Hepatocyte (in vitro differentiated cells): ENCODE measurements around the gene UROC1. TPM values are rescaled to one million over a fixed set of nuclear protein-coding genes. Genes with fewer than 3 reads are reported as not detected.

Experiments
- DNase-seq: peaks from one replicate; pipeline ENCODE4 v3.0.0-alpha.2; 2016; ENCODE audit warnings: low spot score
- H2AFZ ChIP-seq: fragments of 200-600 bp; sonication (generic); 2 replicates; pipeline ENCODE4 v1.6.0; 2016; ENCODE audit warnings: antibody characterized with exemption, mild to moderate bottlenecking
- H3K27ac ChIP-seq: fragments of 200-600 bp; sonication (generic); 2 replicates; pipeline ENCODE4 v1.5.1; 2016; ENCODE audit warnings: mild to moderate bottlenecking
- H3K27me3 ChIP-seq: fragments of 200-600 bp; sonication (generic); 2 replicates; pipeline ENCODE4 v1.6.1; 2016
- H3K36me3 ChIP-seq: fragments of 200-600 bp; sonication (generic); replicated peaks from 2 replicates; pipeline ENCODE4 v1.5.1; 2016; ENCODE audit warnings: low read depth; ENCODE audit not compliant: insufficient read depth
- H3K4me1 ChIP-seq: fragments of 200-600 bp; sonication (generic); 2 replicates; pipeline ENCODE4 v1.5.1; 2016; ENCODE audit warnings: mild to moderate bottlenecking, moderate library complexity; ENCODE audit not compliant: insufficient read depth
- H3K4me2 ChIP-seq: fragments of 200-600 bp; sonication (generic); 2 replicates; pipeline ENCODE4 v1.6.0; 2016
- H3K4me3 ChIP-seq: fragments of 200-600 bp; sonication (generic); 2 replicates; pipeline ENCODE4 v1.5.1; 2016; ENCODE audit warnings: mild to moderate bottlenecking
- H3K79me2 ChIP-seq: fragments of 200-600 bp; sonication (generic); 2 replicates; pipeline ENCODE4 v1.6.0; 2017; ENCODE audit warnings: mild to moderate bottlenecking
- H3K9me2 ChIP-seq: fragments of 200-600 bp; sonication (generic); replicated peaks from 2 replicates; pipeline ENCODE4 v1.6.0; 2017; ENCODE audit warnings: mild to moderate bottlenecking; ENCODE audit not compliant: insufficient read depth
- H3K9me3 ChIP-seq: fragments of 200-600 bp; sonication (generic); 2 replicates; pipeline ENCODE4 v1.5.1; 2016; ENCODE audit warnings: low read depth, mild to moderate bottlenecking
- H4K20me1 ChIP-seq: fragments of 200-600 bp; sonication (generic); 2 replicates; pipeline ENCODE4 v1.6.0; 2016; ENCODE audit warnings: mild to moderate bottlenecking; ENCODE audit not compliant: insufficient read depth, poor library complexity, severe bottlenecking
- CTCF ChIP-seq: fragments of 200-600 bp; sonication (generic); IDR thresholded peaks from 2 replicates; pipeline ENCODE4 v1.5.1; 2016; ENCODE audit warnings: antibody characterized with exemption, mild to moderate bottlenecking; ENCODE audit not compliant: poor library complexity
- EZH2 ChIP-seq: fragments of 200-600 bp; sonication (generic); IDR thresholded peaks from 2 replicates; pipeline ENCODE4 v1.6.1; 2016; ENCODE audit warnings: antibody characterized with exemption, mild to moderate bottlenecking, borderline replicate concordance
- EZH2phosphoT487 ChIP-seq: fragments of 200-600 bp; sonication (generic); IDR thresholded peaks from one replicate; pipeline ENCODE4 v1.6.1; 2018; ENCODE audit warnings: antibody characterized with exemption, mild to moderate bottlenecking, low read depth, moderate library complexity; ENCODE audit not compliant: unreplicated experiment, severe bottlenecking
- WGBS: methylation state at CpG from one replicate; pipeline ENCODE4 v1.1.6; 2016; ENCODE audit warnings: low lambda C conversion rate; ENCODE audit errors: missing lambda C conversion rate; 5-methylcytosine and 5-hydroxymethylcytosine counted together
- polyA plus RNA-seq: library from polyadenylated mRNA; unstranded; fragments of >200 nt; fragmentation: Nextera tagmentation; extraction: Ambion mirVana; gene quantifications from 2 replicates; pipeline ENCODE4 v1.2.1, GENCODE V29; 2016
- total RNA-seq: library from RNA; depleted of rRNA; stranded (reverse); fragments of >200 nt; gene quantifications from 2 replicates; pipeline ENCODE4 v1.2.3, GENCODE V29; 2014

Gene UROC1
- total and polyA plus RNA-seq, 2 experiments from 2014 or later, result 2.3 to 4.2 TPM

- WGBS, result 91% methylated on average over 7 of the region's 7 CpGs
- TF ChIP-seq EZH2phosphoT487 (no peak), EZH2 (no peak), CTCF (no peak)
- Histone ChIP-seq H3K36me3 (no peaks in the 10 kb centered on the region), H3K4me3 (no peak overlapping the region), H4K20me1 (peaks cover 31% of the 10 kb centered on the region), H3K27me3 (no peaks in the 10 kb centered on the region), H2AFZ (no peak overlapping the region), H3K4me2 (no peak overlapping the region), H3K9me2 (no peaks in the 10 kb centered on the region), H3K27ac (no peak overlapping the region), H3K79me2 (peaks cover 56% of the 10 kb centered on the region), H3K4me1 (no peaks in the 10 kb centered on the region), H3K9me3 (no peaks in the 10 kb centered on the region)
- no peak for DNase-seq
Measured at GRCh38 chr3:126459111-126459762, 58.3 kb downstream of the UROC1 start.

- H2AFZ ChIP-seq, result no peak overlapping the region
- H3K27ac ChIP-seq, result no peak overlapping the region
- peaks cover 31% of the 10 kb centered on the region for H4K20me1 ChIP-seq
- no peak for DNase-seq
- H3K4me1 ChIP-seq, result no peaks in the 10 kb centered on the region
- TF ChIP-seq EZH2 (no peak), EZH2phosphoT487 (no peak), CTCF (no peak)
- H3K4me3 ChIP-seq, result no peak overlapping the region
- H3K27me3 ChIP-seq, result no peaks in the 10 kb centered on the region
- peaks cover 45% of the 10 kb centered on the region for H3K79me2 ChIP-seq
- H3K9me2 ChIP-seq, result no peaks in the 10 kb centered on the region
- no peak overlapping the region for H3K4me2 ChIP-seq
- 93% methylated on average over 12 of the region's 12 CpGs for WGBS
- no peaks in the 10 kb centered on the region for H3K9me3 ChIP-seq
- H3K36me3 ChIP-seq, result no peaks in the 10 kb centered on the region
Measured at GRCh38 chr3:126456766-126457388, 60.7 kb downstream of the UROC1 start.

GRCh38 chr3:126456211-126456610 is 61.4 kb downstream of the UROC1 start:
- Histone ChIP-seq H3K4me2 (no peak overlapping the region), H4K20me1 (peaks cover 31% of the 10 kb centered on the region), H3K27me3 (no peaks in the 10 kb centered on the region), H3K9me2 (no peaks in the 10 kb centered on the region), H3K9me3 (no peaks in the 10 kb centered on the region), H3K27ac (no peak overlapping the region), H2AFZ (no peak overlapping the region), H3K4me3 (no peak overlapping the region), H3K79me2 (peaks cover 45% of the 10 kb centered on the region), H3K4me1 (no peaks in the 10 kb centered on the region), H3K36me3 (no peaks in the 10 kb centered on the region)
- DNase-seq, result no peak
- TF ChIP-seq EZH2phosphoT487 (no peak), EZH2 (no peak), CTCF (no peak)
- 88% methylated on average over 4 of the region's 4 CpGs for WGBS
